Measurements from ENCODE around the gene CABYR. TPM values are rescaled to one million over a fixed set of nuclear protein-coding genes. Genes with fewer than 3 reads are reported as not detected.

The CABYR gene
- total and polyA plus RNA-seq, 2 donors (not counting 1 experiment from before 2014, with no cell fraction given): 1.7 to 4.4 TPM

GRCh38 chr18:24108641-24109040, 30.2 kb upstream of the CABYR start:
- no peaks in the 10 kb centered on the region for H3K27me3 Mint-ChIP-seq
- Histone ChIP-seq H2AFZ (ENCODE audit: insufficient read depth, low read depth, low read length, poor library complexity, severe bottlenecking) (no peak overlapping the region), H3K79me2 (ENCODE audit: control insufficient read depth, insufficient read depth, low read length) (no peaks in the 10 kb centered on the region), H3K36me3 (replicated peaks in 1 of 2; ENCODE audit: control extremely low read depth in 1 of 2, control insufficient read depth in 1 of 2, extremely low read depth in 1 of 2, insufficient read depth in 2 of 2, low read length in 1 of 2) (peaks cover 2 to 15% of the 10 kb centered on the region in 2 experiments), H4K20me1 (ENCODE audit: control insufficient read depth, insufficient read depth, low read length, poor library complexity, severe bottlenecking) (no peaks in the 10 kb centered on the region), H3K4me3 (ENCODE audit: control extremely low read depth in 1 of 5, extremely low read depth in 1 of 5, insufficient read depth in 1 of 5, low read depth in 2 of 5, low read length in 4 of 5) (no peak overlapping the region), H3K27ac (ENCODE audit: low read length in 2 of 2) (no peak overlapping the region), H3K9me3 (ENCODE audit: control extremely low read depth in 1 of 3, control insufficient read depth in 2 of 3, insufficient read depth in 1 of 3, low read length in 2 of 3) (no peaks in the 10 kb centered on the region), H3K9ac (ENCODE audit: low read length) (no peak overlapping the region), H3K4me2 (replicated peaks; ENCODE audit: low read depth, low read length, poor library complexity, severe bottlenecking) (no peak overlapping the region), H3K27me3 (replicated peaks in 1 of 4; ENCODE audit: control extremely low read depth in 1 of 4, control insufficient read depth in 3 of 4, insufficient read depth in 4 of 4, low read length in 3 of 4) (no peaks in the 10 kb centered on the region), H3K4me1 (ENCODE audit: control insufficient read depth in 2 of 2, insufficient read depth in 2 of 2, low read length in 2 of 2) (no peaks in the 10 kb centered on the region)
- no CpG with 5 or more reads among the region's 1 CpG for WGBS (ENCODE audit: insufficient coverage)
- POLR2A ChIA-PET: no interaction called here
- no peak for TF ChIP-seq CTCF (IDR thresholded peaks at IDR 0.05)
- TF ChIP-seq EZH2 (IDR thresholded peaks at IDR 0.05; ENCODE audit: borderline replicate concordance, insufficient read depth, low read depth, low read length, poor library complexity, severe bottlenecking): no peak
- DNase-seq (no peak), ATAC-seq (ENCODE audit: low read depth) (no peak)
- H3K27ac Mint-ChIP-seq: no peak overlapping the region
- peaks cover 3% of the 10 kb centered on the region for H3K4me1 Mint-ChIP-seq
- no peaks in the 10 kb centered on the region for H3K9me3 Mint-ChIP-seq (ENCODE audit: insufficient read depth)
- CTCF ChIA-PET: interaction anchor here (0.6 kb wide), 1 partner anchor 189 kb away, joined by 3 read pairs; no protein-coding TSS in a partner anchor
- intact Hi-C loops (cut with micrococcal nuclease): no loop called here
- no peak overlapping the region for H3K4me3 Mint-ChIP-seq

GRCh38 chr18:24111936-24112335, 26.9 kb upstream of the CABYR start:
- Histone ChIP-seq H2AFZ (ENCODE audit: insufficient read depth, low read depth, low read length, poor library complexity, severe bottlenecking) (no peak overlapping the region), H3K4me1 (ENCODE audit: control insufficient read depth in 2 of 2, insufficient read depth in 2 of 2, low read length in 2 of 2) (peaks cover 0 to 7% of the 10 kb centered on the region in 2 donors), H3K79me2 (ENCODE audit: control insufficient read depth, insufficient read depth, low read length) (no peaks in the 10 kb centered on the region), H4K20me1 (ENCODE audit: control insufficient read depth, insufficient read depth, low read length, poor library complexity, severe bottlenecking) (no peaks in the 10 kb centered on the region), H3K4me2 (replicated peaks; ENCODE audit: low read depth, low read length, poor library complexity, severe bottlenecking) (no peak overlapping the region), H3K9me3 (ENCODE audit: control extremely low read depth in 1 of 3, control insufficient read depth in 2 of 3, insufficient read depth in 1 of 3, low read length in 2 of 3) (no peaks in the 10 kb centered on the region), H3K27ac (ENCODE audit: low read length in 2 of 2) (no peak overlapping the region), H3K9ac (ENCODE audit: low read length) (no peak overlapping the region), H3K36me3 (replicated peaks in 1 of 2; ENCODE audit: control extremely low read depth in 1 of 2, control insufficient read depth in 1 of 2, extremely low read depth in 1 of 2, insufficient read depth in 2 of 2, low read length in 1 of 2) (peaks cover 2 to 18% of the 10 kb centered on the region in 2 experiments), H3K27me3 (replicated peaks in 1 of 4; ENCODE audit: control extremely low read depth in 1 of 4, control insufficient read depth in 3 of 4, insufficient read depth in 4 of 4, low read length in 3 of 4) (no peaks in the 10 kb centered on the region), H3K4me3 (ENCODE audit: control extremely low read depth in 1 of 5, extremely low read depth in 1 of 5, insufficient read depth in 1 of 5, low read depth in 2 of 5, low read length in 4 of 5) (no peak overlapping the region)
- Mint-ChIP-seq H3K4me1 (peaks cover 12% of the 10 kb centered on the region), H3K27ac (no peak overlapping the region), H3K9me3 (ENCODE audit: insufficient read depth) (no peaks in the 10 kb centered on the region), H3K4me3 (no peak overlapping the region), H3K27me3 (no peaks in the 10 kb centered on the region)
- no peak for ATAC-seq (ENCODE audit: low read depth)
- no peak for TF ChIP-seq CTCF (IDR thresholded peaks at IDR 0.05)
- no peak for TF ChIP-seq EZH2 (IDR thresholded peaks at IDR 0.05; ENCODE audit: borderline replicate concordance, insufficient read depth, low read depth, low read length, poor library complexity, severe bottlenecking)
- ChIA-PET CTCF (interaction anchor here (1.3 kb wide), 1 partner anchor 490 kb away, joined by 3 read pairs; no protein-coding TSS in a partner anchor), POLR2A (no interaction called here)
- WGBS (ENCODE audit: insufficient coverage): 100% methylated on average over 2 of the region's 2 CpGs
- DNase-seq: no peak
- intact Hi-C loops (cut with micrococcal nuclease): no loop called here
